Measurements from ENCODE around the gene DCUN1D2. TPM values are rescaled to one million over a fixed set of nuclear protein-coding genes. Genes with fewer than 3 reads are reported as not detected.

Gene DCUN1D2
- total RNA-seq, 1 donor from 2014 or later = 19.2 TPM

GRCh38 chr13:113407103-113407530 is 83.4 kb downstream of the DCUN1D2 start:
- DNase-seq = no peak

- no peak for DNase-seq
Measured at GRCh38 chr13:113406321-113407102, 84.0 kb downstream of the DCUN1D2 start.

Small RNA genes within 50 kb of the gene (small RNA-seq; reads per million reads assigned to genes)
- not detected for gene RNU1-16P

Other genes starting within 250 kb of the DCUN1D2 start
- gene LAMP1, start 193.5 kb downstream of the DCUN1D2 start, total RNA-seq = 55.1 TPM
- gene GRTP1, start 126.6 kb downstream of the DCUN1D2 start, total RNA-seq = 1.6 TPM
- 0.62 TPM for gene ADPRHL1, start 37.2 kb downstream of the DCUN1D2 start, total RNA-seq
- 28.9 TPM for gene TFDP1, start 94.0 kb upstream of the DCUN1D2 start, total RNA-seq
- gene ATP4B, start 167.5 kb upstream of the DCUN1D2 start, total RNA-seq = not detected
- not detected for gene GRK1, start 176.5 kb upstream of the DCUN1D2 start, total RNA-seq

All from occipital lobe (tissue), 3 donors.